ENCODE results near the gene RAE1. TPM values are rescaled to one million over a fixed set of nuclear protein-coding genes. Genes with fewer than 3 reads are reported as not detected.

The RAE1 gene
- total and polyA plus RNA-seq, 2 of the 4 experiments (the other 2 are of a cell fraction) = 32.8 to 80.5 TPM

- Histone ChIP-seq H3K4me2 (ENCODE audit: low read depth, low read length) (no peak overlapping the region), H3K9ac (ENCODE audit: low read depth, low read length) (no peak overlapping the region), H3K23ac (ENCODE audit: low read depth, low read length) (no peak overlapping the region), H3K56ac (ENCODE audit: extremely low read depth, insufficient read depth, low read length) (no peak overlapping the region), H4K8ac (ENCODE audit: low read depth in 2 of 2, low read length in 2 of 2) (no peak overlapping the region), H4K5ac (ENCODE audit: low read depth, low read length) (no peak overlapping the region), H3K36me3 (ENCODE audit: control insufficient read depth, insufficient read depth, low read length) (no peaks in the 10 kb centered on the region), H3K4ac (ENCODE audit: low read depth, low read length) (no peak overlapping the region), H3K4me1 (ENCODE audit: control insufficient read depth, insufficient read depth, low read length) (no peaks in the 10 kb centered on the region), H3K27ac (ENCODE audit: insufficient read depth, low read length) (no peak overlapping the region), H3K4me3 (ENCODE audit: insufficient read depth, low read depth, low read length) (no peak overlapping the region), H3K9me3 (ENCODE audit: control insufficient read depth, insufficient read depth, low read length) (no peaks in the 10 kb centered on the region), H2AK9ac (replicated peaks; ENCODE audit: low read depth, low read length, poor library complexity) (no peak overlapping the region), H3K9me1 (ENCODE audit: insufficient read depth, low read length) (no peaks in the 10 kb centered on the region), H3K79me1 (ENCODE audit: low read depth in 1 of 2, low read length in 2 of 2) (no peaks in the 10 kb centered on the region), H4K91ac (ENCODE audit: insufficient read depth, low read depth, low read length) (no peak overlapping the region), H2BK15ac (ENCODE audit: low read depth, low read length) (no peak overlapping the region), H2BK120ac (ENCODE audit: low read depth, low read length) (no peak overlapping the region), H3K27me3 (ENCODE audit: control insufficient read depth, insufficient read depth, low read length) (peaks cover 7% of the 10 kb centered on the region; the same call in 1 of the 2 replicates), H4K20me1 (ENCODE audit: insufficient read depth, low read length) (no peaks in the 10 kb centered on the region), H2BK20ac (ENCODE audit: low read depth, low read length) (no peak overlapping the region), H2BK5ac (ENCODE audit: low read depth, low read length, poor library complexity, severe bottlenecking) (no peak overlapping the region), H3K14ac (replicated peaks; ENCODE audit: low read depth, low read length) (no peak overlapping the region), H3K18ac (ENCODE audit: low read depth, low read length) (no peak overlapping the region), H2AK5ac (ENCODE audit: low read depth, low read length) (no peak overlapping the region), H2AFZ (replicated peaks; ENCODE audit: low read length, poor library complexity) (no peak overlapping the region)
- intact Hi-C loops (cut with micrococcal nuclease) (no loop called here), dilution Hi-C loops (cut with HindIII; ENCODE audit: low sequenced_read_pairs, unreplicated experiment) (no loop called here), in situ Hi-C loops (cut with MboI; ENCODE audit: low sequenced_read_pairs) (no loop called here)
- DNase-seq (no peak), ATAC-seq (ENCODE audit: low read depth) (no peak)
- no TSS peak for BruUV-seq (replicated peaks)
- CTCF ChIA-PET = no interaction called here
- POLR2A ChIA-PET (ENCODE audit: unreplicated experiment) = interaction anchor here (0.7 kb wide), 1 partner anchor 36 kb away, joined by 3 read pairs; no protein-coding TSS in a partner anchor
- 83% methylated on average over 1 of the region's 12 CpGs; no CpG with 5 or more reads in 1 of the 2 experiments for WGBS, 2 experiments (ENCODE audit: extremely low coverage in 2 of 2, insufficient read length in 1 of 2)
- TF ChIP-seq MAFK (IDR thresholded peaks at IDR 0.05; ENCODE audit: low read depth, low read length) (no peak), RAD21 (IDR thresholded peaks at IDR 0.05; ENCODE audit: low read length) (no peak), USF2 (IDR thresholded peaks at IDR 0.05; ENCODE audit: low read depth, low read length) (no peak), CHD1 (IDR thresholded peaks at IDR 0.05; ENCODE audit: low read depth, low read length) (no peak), ELK1 (IDR thresholded peaks at IDR 0.05; ENCODE audit: borderline replicate concordance, low read depth, low read length) (no peak), NFE2L2 (IDR thresholded peaks at IDR 0.05; ENCODE audit: low read depth, low read length) (no peak), FOS (IDR thresholded peaks at IDR 0.05; ENCODE audit: low read depth, low read length) (no peak), CTCF (conservative IDR thresholded peaks at IDR 0.05; ENCODE audit: low read depth, low read length) (no peak), CEBPB (IDR thresholded peaks at IDR 0.05; ENCODE audit: low read depth, low read length) (no peak), BHLHE40 (IDR thresholded peaks at IDR 0.05; ENCODE audit: low read depth, low read length) (no peak), SMC3 (IDR thresholded peaks at IDR 0.05; ENCODE audit: low read depth, low read length) (no peak), RFX5 (IDR thresholded peaks at IDR 0.05; ENCODE audit: low read depth, low read length) (no peak), MAZ (IDR thresholded peaks at IDR 0.05; ENCODE audit: borderline replicate concordance, low read depth, low read length) (no peak), RCOR1 (IDR thresholded peaks at IDR 0.05; ENCODE audit: insufficient replicate concordance, low read length) (no peak), MXI1 (IDR thresholded peaks at IDR 0.05; ENCODE audit: borderline replicate concordance, low read depth, low read length) (no peak), POLR2A (IDR thresholded peaks at IDR 0.05; ENCODE audit: low read depth, low read length) (no peak)
Observed at GRCh38 chr20:57325632-57326356, 25.3 kb upstream of the RAE1 start.

Measured in IMR-90 (cell line).